GM21737 (cell line): ENCODE measurements around the gene DLX3.

Experiments
- ATAC-seq: cut with Tn5 transposase; IDR thresholded peaks from one replicate; pipeline ENCODE4 v1.9.1; 2021; ENCODE audit warnings: mild to moderate bottlenecking, moderate library complexity; ENCODE audit not compliant: unreplicated experiment

The DLX3 gene

GRCh38 chr17:50024808-50025207 lies 29.8 kb upstream of the DLX3 start:
- ATAC-seq, result no peak

- ATAC-seq, result no peak
Measured at GRCh38 chr17:50023520-50023919, 28.5 kb upstream of the DLX3 start.

- no peak for ATAC-seq
Measured at GRCh38 chr17:50022463-50023130, 27.6 kb upstream of the DLX3 start.

GRCh38 chr17:50021681-50022370 lies 26.8 kb upstream of the DLX3 start:
- no peak for ATAC-seq

- ATAC-seq, result no peak
Measured at GRCh38 chr17:50020841-50021599, 26.0 kb upstream of the DLX3 start.

GRCh38 chr17:50018909-50019308 lies 23.9 kb upstream of the DLX3 start:
- ATAC-seq, result no peak

- no peak for ATAC-seq
Measured at GRCh38 chr17:50015146-50015545, 20.1 kb upstream of the DLX3 start.

- ATAC-seq, result no peak
Measured at GRCh38 chr17:50014471-50015088, 19.6 kb upstream of the DLX3 start.

- ATAC-seq, result no peak
Measured at GRCh38 chr17:50013079-50013478, 18.1 kb upstream of the DLX3 start.

- ATAC-seq, result no peak
Measured at GRCh38 chr17:50009282-50009681, 14.3 kb upstream of the DLX3 start.

- no peak for ATAC-seq
Measured at GRCh38 chr17:50003911-50004310, 8.9 kb upstream of the DLX3 start.

GRCh38 chr17:49998836-49999511 lies 4.0 kb upstream of the DLX3 start:
- no peak for ATAC-seq

- peak; percentile 64 for ATAC-seq
Measured at GRCh38 chr17:49997773-49998703, 3.0 kb upstream of the DLX3 start.

- no peak for ATAC-seq
Measured at GRCh38 chr17:49997301-49997650, 2.3 kb upstream of the DLX3 start.

- ATAC-seq, result no peak
Measured at GRCh38 chr17:49996495-49997300, 1.7 kb upstream of the DLX3 start.

GRCh38 chr17:49996121-49996494 lies 1.1 kb upstream of the DLX3 start:
- no peak for ATAC-seq

- ATAC-seq, result no peak
Measured at GRCh38 chr17:49994085-49995054, 654 bp downstream of the DLX3 start.

- ATAC-seq, result no peak
Measured at GRCh38 chr17:49993423-49994060, 1.5 kb downstream of the DLX3 start.
